Measurements from ENCODE around the gene RABL6. TPM values are rescaled to one million over a fixed set of nuclear protein-coding genes. Genes with fewer than 3 reads are reported as not detected.
"Not testable (repeated sequence)": the region's sequence is repeated elsewhere in the genome, so short reads cannot be mapped to it uniquely, and the experiment has no call there.

Gene RABL6
- total RNA-seq, 4 donors from 2014 or later = 54.2 to 70.7 (median 61.0) TPM

DNA sequence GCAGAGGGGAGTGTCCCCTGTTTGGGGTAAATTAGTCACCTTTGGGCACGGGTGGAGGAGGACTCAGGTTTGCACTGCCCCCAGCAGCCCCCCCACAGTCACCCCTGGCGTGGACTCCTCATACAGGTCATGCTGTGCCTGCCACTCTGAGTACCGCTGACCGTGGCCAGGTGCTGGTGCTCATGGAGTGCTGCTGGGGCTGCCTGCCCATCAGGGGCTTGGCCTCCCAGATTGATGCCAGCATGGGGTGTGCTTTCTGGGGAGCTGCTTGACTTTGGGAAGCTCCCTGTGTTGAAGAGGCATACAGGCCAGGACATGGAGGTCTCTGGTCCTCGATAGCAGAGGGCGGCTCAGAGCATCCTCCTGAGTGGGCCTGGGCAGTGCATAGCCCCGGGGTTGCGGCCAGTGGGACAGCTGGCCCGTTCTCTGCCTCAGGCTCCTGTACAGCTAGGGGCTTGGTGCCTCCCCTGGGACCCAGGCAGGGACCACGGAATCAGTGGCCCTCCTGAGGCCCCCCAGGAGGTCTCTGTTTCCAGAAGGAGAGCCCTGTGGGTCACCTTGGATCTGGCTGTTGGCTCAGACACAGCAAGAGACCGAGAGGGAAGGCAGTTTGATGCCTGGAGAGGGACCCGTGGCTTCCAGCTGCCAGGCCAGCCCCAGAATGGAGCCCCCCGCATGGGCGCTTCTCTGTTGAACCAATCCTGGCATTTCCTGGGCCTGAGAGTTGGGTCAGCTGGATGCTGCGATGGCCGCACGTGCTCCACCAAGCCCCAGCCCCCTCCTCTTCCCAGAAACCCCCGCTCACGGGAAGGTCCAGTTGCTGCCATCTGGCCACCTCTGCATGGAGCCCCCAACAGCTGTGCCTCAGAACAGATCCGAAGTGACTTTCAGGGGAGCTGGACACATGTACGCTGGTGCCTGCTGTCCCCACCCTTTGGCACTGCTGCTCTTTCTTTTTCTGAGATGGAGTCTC, 28.5 kb downstream of the RABL6 start:
- Histone ChIP-seq H3K27ac (no peak overlapping the region), H3K27me3 (no peaks in the 10 kb centered on the region), H3K9me3 (no peaks in the 10 kb centered on the region), H3K36me3 (peaks cover 66% of the 10 kb centered on the region), H3K4me1 (peaks cover 10% of the 10 kb centered on the region), H3K4me3 (no peak overlapping the region)
- WGBS = 97% methylated on average over 11 of the region's 21 CpGs
- DNase-seq (ENCODE audit: low spot score in 2 of 2) = no peak
- TF ChIP-seq, protein P1, sequence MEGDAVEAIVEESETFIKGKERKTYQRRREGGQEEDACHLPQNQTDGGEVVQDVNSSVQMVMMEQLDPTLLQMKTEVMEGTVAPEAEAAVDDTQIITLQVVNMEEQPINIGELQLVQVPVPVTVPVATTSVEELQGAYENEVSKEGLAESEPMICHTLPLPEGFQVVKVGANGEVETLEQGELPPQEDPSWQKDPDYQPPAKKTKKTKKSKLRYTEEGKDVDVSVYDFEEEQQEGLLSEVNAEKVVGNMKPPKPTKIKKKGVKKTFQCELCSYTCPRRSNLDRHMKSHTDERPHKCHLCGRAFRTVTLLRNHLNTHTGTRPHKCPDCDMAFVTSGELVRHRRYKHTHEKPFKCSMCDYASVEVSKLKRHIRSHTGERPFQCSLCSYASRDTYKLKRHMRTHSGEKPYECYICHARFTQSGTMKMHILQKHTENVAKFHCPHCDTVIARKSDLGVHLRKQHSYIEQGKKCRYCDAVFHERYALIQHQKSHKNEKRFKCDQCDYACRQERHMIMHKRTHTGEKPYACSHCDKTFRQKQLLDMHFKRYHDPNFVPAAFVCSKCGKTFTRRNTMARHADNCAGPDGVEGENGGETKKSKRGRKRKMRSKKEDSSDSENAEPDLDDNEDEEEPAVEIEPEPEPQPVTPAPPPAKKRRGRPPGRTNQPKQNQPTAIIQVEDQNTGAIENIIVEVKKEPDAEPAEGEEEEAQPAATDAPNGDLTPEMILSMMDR (IDR thresholded peaks at IDR 0.05) = no peak
- TF ChIP-seq POLR2A (IDR thresholded peaks at IDR 0.05) (no peak), EP300 (IDR thresholded peaks at IDR 0.05) (no peak), POLR2AphosphoS5 (IDR thresholded peaks at IDR 0.05) (no peak)

DNA sequence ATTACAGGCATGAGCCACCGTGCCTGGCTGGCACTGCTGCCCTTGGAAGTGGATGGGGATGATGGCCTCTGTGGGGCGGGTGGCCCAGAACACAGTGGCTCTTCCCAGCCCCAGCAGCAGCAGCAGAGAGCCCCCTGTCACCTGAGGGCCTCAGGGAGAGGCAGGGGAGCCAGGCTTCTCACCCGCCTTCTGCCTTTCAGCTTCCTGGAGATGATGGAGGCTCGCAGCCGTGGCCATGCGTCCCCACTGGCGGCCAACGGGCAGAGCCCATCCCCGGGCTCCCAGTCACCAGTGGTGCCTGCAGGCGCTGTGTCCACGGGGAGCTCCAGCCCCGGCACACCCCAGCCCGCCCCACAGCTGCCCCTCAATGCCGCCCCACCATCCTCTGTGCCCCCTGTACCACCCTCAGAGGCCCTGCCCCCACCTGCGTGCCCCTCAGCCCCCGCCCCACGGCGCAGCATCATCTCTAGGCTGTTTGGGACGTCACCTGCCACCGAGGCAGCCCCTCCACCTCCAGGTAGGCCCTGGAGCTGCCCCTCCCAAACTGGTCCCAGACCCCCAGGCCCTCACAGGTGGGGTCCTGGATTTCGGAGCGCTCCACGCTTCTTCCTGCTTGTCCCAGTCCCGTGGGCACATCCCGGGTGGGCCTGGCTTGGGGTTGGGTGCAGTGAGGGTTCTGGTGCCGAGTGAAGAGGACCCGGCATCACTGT, 29.6 kb downstream of the RABL6 start:
- TF ChIP-seq EP300 (IDR thresholded peaks at IDR 0.05) = no peak
- no peak for TF ChIP-seq POLR2A (IDR thresholded peaks at IDR 0.05)
- no peak for TF ChIP-seq POLR2AphosphoS5 (IDR thresholded peaks at IDR 0.05)
- TF ChIP-seq, protein P1 (IDR thresholded peaks at IDR 0.05) = no peak
- Histone ChIP-seq H3K27me3 (no peaks in the 10 kb centered on the region), H3K4me1 (peaks cover 21% of the 10 kb centered on the region), H3K4me3 (no peak overlapping the region), H3K27ac (no peak overlapping the region), H3K36me3 (peaks cover 55% of the 10 kb centered on the region), H3K9me3 (no peaks in the 10 kb centered on the region)
- WGBS = 95% methylated on average over 19 of the region's 27 CpGs
- no peak for DNase-seq (ENCODE audit: low spot score in 2 of 2)

DNA sequence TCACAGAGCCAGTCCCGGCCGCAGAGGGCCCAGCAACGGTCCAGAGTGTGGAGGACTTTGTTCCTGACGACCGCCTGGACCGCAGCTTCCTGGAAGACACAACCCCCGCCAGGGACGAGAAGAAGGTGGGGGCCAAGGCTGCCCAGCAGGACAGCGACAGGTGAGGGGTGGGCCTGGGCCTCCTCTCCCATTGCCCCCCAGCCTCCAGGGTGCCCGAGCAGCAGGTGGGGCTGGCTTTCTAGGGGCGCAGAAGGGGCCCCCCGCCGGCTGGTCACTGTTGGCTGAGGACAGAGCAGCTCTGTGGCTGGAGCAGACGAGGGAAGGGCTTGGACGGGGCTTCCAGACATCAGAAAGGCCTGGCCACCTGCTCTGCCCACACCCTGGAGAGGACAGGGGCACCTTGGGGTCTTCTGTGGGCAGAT, 30.1 kb downstream of the RABL6 start:
- not testable (repeated sequence) for H3K27ac ChIP-seq; H3K4me3 ChIP-seq; H3K27me3 ChIP-seq; H3K9me3 ChIP-seq; DNase-seq (ENCODE audit: low spot score in 2 of 2)
- Histone ChIP-seq H3K36me3 (peaks cover 50% of the 10 kb centered on the region), H3K4me1 (peaks cover 27% of the 10 kb centered on the region)
- WGBS = no CpG with 5 or more reads among the region's 15 CpGs

DNA sequence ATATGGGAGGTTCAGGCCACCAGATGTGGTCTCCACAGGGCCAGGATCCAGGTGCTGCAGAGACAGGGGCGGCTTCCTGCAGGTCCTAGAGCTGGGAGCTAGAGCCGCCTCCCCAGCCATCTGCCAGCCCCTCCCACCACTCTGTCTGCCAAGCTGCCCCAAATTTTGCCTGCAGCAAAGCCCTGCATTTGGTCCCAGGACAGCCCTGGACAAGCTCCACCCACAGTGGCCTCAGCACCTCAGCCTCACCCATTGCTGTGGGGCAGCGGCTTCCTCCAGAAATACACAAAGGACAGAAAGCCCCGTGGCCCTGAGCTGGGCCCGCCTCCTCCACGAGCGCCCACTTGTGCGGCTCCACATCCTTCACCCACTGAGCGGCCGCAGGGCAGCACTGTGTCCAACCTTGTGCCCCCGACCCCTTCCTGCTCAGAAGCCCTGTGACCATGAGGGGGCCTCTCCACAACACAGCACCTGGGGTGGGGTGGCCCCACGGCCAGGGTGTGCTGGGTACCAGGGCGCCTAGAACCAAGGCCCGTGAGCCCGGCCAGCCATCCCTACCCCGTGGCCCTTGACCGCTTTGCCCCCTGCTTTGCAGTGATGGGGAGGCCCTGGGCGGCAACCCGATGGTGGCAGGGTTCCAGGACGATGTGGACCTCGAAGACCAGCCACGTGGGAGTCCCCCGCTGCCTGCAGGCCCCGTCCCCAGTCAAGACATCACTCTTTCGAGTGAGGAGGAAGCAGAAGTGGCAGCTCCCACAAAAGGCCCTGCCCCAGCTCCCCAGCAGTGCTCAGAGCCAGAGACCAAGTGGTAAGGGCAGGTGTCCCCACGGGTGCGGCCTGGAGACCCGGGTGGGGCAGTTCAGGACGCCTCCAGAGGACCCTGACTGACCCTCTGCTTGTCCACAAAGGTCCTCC, 30.8 kb downstream of the RABL6 start:
- Histone ChIP-seq H3K9me3 (no peaks in the 10 kb centered on the region), H3K27me3 (peaks cover 4% of the 10 kb centered on the region), H3K27ac (no peak overlapping the region), H3K4me1 (peaks cover 34% of the 10 kb centered on the region), H3K4me3 (no peak overlapping the region), H3K36me3 (peaks cover 44% of the 10 kb centered on the region)
- WGBS = 100% methylated on average over 1 of the region's 29 CpGs
- no peak for DNase-seq (ENCODE audit: low spot score in 2 of 2)
- TF ChIP-seq, protein P1 (IDR thresholded peaks at IDR 0.05) = no peak
- no peak for TF ChIP-seq EP300 (IDR thresholded peaks at IDR 0.05)
- no peak for TF ChIP-seq POLR2AphosphoS5 (IDR thresholded peaks at IDR 0.05)
- TF ChIP-seq POLR2A (IDR thresholded peaks at IDR 0.05) = no peak

Data from suprapubic skin (tissue), 4 donors.